Sigmoid colon (tissue), 3 donors: ENCODE measurements around the gene NDUFB4.

Source experiments
- POLR2A ChIP-seq, 2 donors: fragments of 450-650 bp; IDR thresholded peaks; one replicate each; pipeline ENCODE4 v1.6.1; 2016; ENCODE audit warnings: antibody characterized with exemption in 2 of 2, mild to moderate bottlenecking in 2 of 2, moderate library complexity in 2 of 2
- TF ChIP-seq, protein P1 (sequence below), 4 experiments: fragments of 450-650 bp in 3 of 4; fragments of 200-600 bp in 1 of 4; IDR thresholded peaks; one replicate each; pipeline ENCODE4 v1.5.1; 2016 to 2019; ENCODE audit warnings: antibody characterized with exemption in 4 of 4, mild to moderate bottlenecking in 3 of 4, moderate library complexity in 2 of 4

DNA sequence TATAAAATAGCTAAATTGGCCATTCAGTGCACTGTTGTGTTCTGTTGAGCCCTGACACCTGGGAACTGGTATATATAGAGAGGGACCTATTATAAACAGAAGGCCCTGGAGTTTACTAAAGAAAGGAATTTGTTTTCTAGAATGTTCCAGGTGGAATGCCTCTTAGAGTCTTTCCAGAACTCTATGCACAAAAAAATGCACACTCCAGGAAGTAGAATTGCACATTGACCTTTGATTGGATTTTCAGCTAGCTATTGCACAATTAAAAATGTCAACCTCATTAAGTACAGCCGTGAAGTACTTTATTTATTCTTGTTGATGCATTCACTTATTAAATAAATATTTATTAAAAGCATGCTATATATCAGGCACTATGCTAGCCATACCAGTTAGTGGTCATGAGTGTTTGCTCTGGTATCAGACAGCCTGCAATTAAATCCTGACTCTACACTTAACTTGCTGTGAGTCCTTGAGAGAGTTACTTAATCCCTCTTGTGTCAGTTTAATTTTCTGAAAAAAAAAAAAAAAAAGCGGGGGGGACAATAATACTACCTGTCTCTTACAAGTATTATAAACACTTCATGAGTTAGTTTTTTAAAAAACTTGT, 40.8 kb downstream of the NDUFB4 start:
- TF ChIP-seq, protein P1, sequence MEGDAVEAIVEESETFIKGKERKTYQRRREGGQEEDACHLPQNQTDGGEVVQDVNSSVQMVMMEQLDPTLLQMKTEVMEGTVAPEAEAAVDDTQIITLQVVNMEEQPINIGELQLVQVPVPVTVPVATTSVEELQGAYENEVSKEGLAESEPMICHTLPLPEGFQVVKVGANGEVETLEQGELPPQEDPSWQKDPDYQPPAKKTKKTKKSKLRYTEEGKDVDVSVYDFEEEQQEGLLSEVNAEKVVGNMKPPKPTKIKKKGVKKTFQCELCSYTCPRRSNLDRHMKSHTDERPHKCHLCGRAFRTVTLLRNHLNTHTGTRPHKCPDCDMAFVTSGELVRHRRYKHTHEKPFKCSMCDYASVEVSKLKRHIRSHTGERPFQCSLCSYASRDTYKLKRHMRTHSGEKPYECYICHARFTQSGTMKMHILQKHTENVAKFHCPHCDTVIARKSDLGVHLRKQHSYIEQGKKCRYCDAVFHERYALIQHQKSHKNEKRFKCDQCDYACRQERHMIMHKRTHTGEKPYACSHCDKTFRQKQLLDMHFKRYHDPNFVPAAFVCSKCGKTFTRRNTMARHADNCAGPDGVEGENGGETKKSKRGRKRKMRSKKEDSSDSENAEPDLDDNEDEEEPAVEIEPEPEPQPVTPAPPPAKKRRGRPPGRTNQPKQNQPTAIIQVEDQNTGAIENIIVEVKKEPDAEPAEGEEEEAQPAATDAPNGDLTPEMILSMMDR (IDR thresholded peaks at IDR 0.05): no peak
- no peak for TF ChIP-seq POLR2A (IDR thresholded peaks at IDR 0.05)
